ENCODE data around the gene BTRC. TPM values are rescaled to one million over a fixed set of nuclear protein-coding genes. Genes with fewer than 3 reads are reported as not detected.

BTRC gene
- total RNA-seq, 4 donors from 2014 or later: 11.9 to 19.0 (median 12.2) TPM

- no peak overlapping the region for H3K27ac ChIP-seq
- H3K9me3 ChIP-seq: no peaks in the 10 kb centered on the region
- H3K36me3 ChIP-seq: peaks cover 0 to 19% (median 0%) of the 10 kb centered on the region in 3 donors
- no peak for DNase-seq
- TF ChIP-seq, protein P1, sequence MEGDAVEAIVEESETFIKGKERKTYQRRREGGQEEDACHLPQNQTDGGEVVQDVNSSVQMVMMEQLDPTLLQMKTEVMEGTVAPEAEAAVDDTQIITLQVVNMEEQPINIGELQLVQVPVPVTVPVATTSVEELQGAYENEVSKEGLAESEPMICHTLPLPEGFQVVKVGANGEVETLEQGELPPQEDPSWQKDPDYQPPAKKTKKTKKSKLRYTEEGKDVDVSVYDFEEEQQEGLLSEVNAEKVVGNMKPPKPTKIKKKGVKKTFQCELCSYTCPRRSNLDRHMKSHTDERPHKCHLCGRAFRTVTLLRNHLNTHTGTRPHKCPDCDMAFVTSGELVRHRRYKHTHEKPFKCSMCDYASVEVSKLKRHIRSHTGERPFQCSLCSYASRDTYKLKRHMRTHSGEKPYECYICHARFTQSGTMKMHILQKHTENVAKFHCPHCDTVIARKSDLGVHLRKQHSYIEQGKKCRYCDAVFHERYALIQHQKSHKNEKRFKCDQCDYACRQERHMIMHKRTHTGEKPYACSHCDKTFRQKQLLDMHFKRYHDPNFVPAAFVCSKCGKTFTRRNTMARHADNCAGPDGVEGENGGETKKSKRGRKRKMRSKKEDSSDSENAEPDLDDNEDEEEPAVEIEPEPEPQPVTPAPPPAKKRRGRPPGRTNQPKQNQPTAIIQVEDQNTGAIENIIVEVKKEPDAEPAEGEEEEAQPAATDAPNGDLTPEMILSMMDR (IDR thresholded peaks at IDR 0.05): no peak
- TF ChIP-seq POLR2A (IDR thresholded peaks at IDR 0.05): no peak
- no peaks in the 10 kb centered on the region for H3K27me3 ChIP-seq
- H3K4me1 ChIP-seq: no peaks in the 10 kb centered on the region
- no peak overlapping the region for H3K4me3 ChIP-seq
Measured at GRCh38 chr10:101550965-101551364, 197.0 kb downstream of the BTRC start.

DNA sequence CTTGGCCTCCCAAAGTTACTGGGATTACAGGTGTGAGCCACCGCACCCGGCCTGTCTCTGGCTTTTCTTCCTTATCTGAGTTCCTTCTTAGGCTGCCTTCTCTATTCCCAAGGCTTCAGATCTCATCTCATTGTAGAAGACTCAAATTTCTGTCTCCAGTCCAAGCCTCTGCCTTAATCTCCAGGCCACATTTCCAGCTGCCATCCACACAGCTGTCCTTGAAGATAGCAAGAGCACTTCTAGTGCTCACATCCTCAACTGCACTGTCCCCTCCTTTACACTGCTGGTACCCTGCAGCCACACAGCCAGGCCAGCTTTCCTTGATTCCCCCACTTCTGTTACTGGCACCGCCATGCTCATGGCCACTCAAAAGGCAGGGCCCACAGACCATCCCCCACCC lies 198.5 kb downstream of the BTRC start:
- H3K36me3 ChIP-seq: peaks cover 0 to 19% (median 0%) of the 10 kb centered on the region in 3 donors
- no peak for TF ChIP-seq POLR2A (IDR thresholded peaks at IDR 0.05)
- TF ChIP-seq, protein P1 (IDR thresholded peaks at IDR 0.05): no peak

GRCh38 chr10:101557541-101557940 lies 203.6 kb downstream of the BTRC start:
- Histone ChIP-seq H3K4me1 (no peaks in the 10 kb centered on the region), H3K4me3 (no peak overlapping the region), H3K27me3 (no peaks in the 10 kb centered on the region), H3K27ac (no peak overlapping the region), H3K36me3 (peaks cover 0 to 13% (median 0%) of the 10 kb centered on the region in 3 donors), H3K9me3 (no peaks in the 10 kb centered on the region)
- no peak for DNase-seq
- no peak for TF ChIP-seq POLR2A (IDR thresholded peaks at IDR 0.05)
- TF ChIP-seq, protein P1 (IDR thresholded peaks at IDR 0.05): no peak

More for the DNA sequence above, 198.5 kb downstream of the BTRC start:
- no peak for DNase-seq
- no peaks in the 10 kb centered on the region for H3K9me3 ChIP-seq
- no peak overlapping the region for H3K4me3 ChIP-seq
- no peak overlapping the region for H3K27ac ChIP-seq
- H3K27me3 ChIP-seq: no peaks in the 10 kb centered on the region
- no peaks in the 10 kb centered on the region for H3K4me1 ChIP-seq

DNA sequence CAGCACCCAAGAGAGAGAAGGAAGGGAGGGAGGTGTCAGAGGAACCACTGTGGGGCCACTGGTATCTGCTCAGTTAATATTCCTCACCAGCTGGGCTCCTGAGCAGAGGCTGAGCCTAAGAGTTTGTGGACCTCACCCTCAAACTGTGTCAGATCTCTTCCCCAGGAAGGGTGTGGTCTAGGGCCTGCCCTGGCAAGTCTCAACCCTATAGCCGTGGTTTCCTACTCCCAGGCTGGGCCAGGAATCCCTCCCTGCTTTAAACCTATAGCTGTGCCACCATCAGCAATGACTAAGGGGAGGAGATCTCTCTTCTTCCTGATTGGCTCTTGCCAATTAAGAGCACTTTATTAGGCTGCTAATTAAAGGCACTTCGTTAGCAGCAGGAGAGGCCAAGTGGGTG lies 204.2 kb downstream of the BTRC start:
- no peak overlapping the region for H3K27ac ChIP-seq
- H3K4me3 ChIP-seq: no peak overlapping the region
- H3K27me3 ChIP-seq: no peaks in the 10 kb centered on the region
- no peak for DNase-seq
- H3K4me1 ChIP-seq: no peaks in the 10 kb centered on the region
- peaks cover 0 to 7% (median 0%) of the 10 kb centered on the region in 3 donors for H3K36me3 ChIP-seq
- TF ChIP-seq, protein P1 (IDR thresholded peaks at IDR 0.05): no peak
- no peak for TF ChIP-seq POLR2A (IDR thresholded peaks at IDR 0.05)
- no peaks in the 10 kb centered on the region for H3K9me3 ChIP-seq

DNA sequence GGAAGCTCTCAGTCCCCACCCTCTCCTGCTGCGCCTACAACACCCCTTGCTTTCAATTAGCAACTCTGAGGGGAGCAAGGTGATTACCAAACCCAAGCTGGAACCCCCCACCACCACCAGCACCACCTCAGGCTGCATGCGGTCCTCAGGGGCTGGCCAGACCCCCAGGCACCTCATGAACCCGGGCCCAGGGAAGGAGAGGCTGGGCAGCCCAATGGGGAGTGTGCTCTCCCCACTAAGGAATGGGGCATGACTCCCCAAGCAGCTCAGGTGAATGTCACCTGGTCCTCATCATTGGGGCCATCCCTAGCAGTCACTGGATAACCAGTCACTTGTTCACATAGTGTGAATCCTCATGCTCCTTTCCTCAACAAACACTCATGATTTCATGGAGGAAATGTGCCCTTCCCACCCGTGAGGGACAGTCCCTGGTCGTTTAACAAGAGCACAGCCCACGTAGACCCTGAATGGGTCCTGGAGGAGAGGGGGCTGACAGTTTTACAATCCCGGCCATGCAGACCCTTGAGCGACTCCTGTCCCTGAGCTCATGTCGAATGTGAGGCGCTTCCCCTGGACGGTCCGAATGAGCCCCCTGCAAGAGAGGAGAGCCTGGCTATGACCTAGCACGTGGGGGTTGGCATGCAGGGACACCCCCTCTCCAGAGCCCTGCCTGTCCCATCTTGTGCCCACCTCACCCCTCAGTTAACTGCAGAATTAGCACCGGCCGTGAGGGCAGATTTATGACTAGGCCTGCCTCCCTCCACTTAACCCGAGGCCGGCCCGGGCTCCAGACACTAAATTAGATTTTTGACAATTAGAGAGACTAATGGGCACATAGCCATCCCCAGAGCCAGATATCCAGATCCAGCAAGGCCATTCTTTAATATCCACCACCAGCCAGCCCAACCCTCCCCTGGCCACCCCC lies 205.0 kb downstream of the BTRC start:
- no peaks in the 10 kb centered on the region for H3K4me1 ChIP-seq
- no peak for DNase-seq

More for the DNA sequence above, 205.0 kb downstream of the BTRC start:
- no peaks in the 10 kb centered on the region for H3K9me3 ChIP-seq
- no peak overlapping the region for H3K27ac ChIP-seq
- peaks cover 0 to 1% (median 0%) of the 10 kb centered on the region in 3 donors for H3K36me3 ChIP-seq
- no peak for TF ChIP-seq POLR2A (IDR thresholded peaks at IDR 0.05)
- TF ChIP-seq, protein P1 (IDR thresholded peaks at IDR 0.05): no peak
- no peaks in the 10 kb centered on the region for H3K27me3 ChIP-seq
- no peak overlapping the region for H3K4me3 ChIP-seq

Data from Peyer's patch (tissue), 4 donors.